ENCODE data around the gene MAEL.

- peak; percentile 51 for TF ChIP-seq CTCF (IDR thresholded peaks at IDR 0.05)
- no peak for TF ChIP-seq TAF1 (IDR thresholded peaks at IDR 0.05; ENCODE audit: borderline replicate concordance, low read depth, low read length)
- no peak for TF ChIP-seq ZBTB33 (IDR thresholded peaks at IDR 0.05; ENCODE audit: borderline replicate concordance, low read depth)
- no peak for TF ChIP-seq POLR2AphosphoS5 (IDR thresholded peaks at IDR 0.05; ENCODE audit: low read depth, low read length)
- TF ChIP-seq CHD2 (IDR thresholded peaks at IDR 0.05; ENCODE audit: low read length, partially characterized antibody): no peak
- TF ChIP-seq REST (IDR thresholded peaks at IDR 0.05; ENCODE audit: low read depth, low read length): no peak
- TF ChIP-seq TCF12 (IDR thresholded peaks at IDR 0.05): no peak
- TF ChIP-seq NRF1 (IDR thresholded peaks at IDR 0.05; ENCODE audit: low read depth, low read length): no peak
- TF ChIP-seq RCOR1 (IDR thresholded peaks at IDR 0.05; ENCODE audit: low read length): no peak
- TF ChIP-seq FOXM1 (IDR thresholded peaks at IDR 0.05; ENCODE audit: low read depth): no peak
- TF ChIP-seq PBX3 (IDR thresholded peaks at IDR 0.05): no peak
- TF ChIP-seq USF2 (IDR thresholded peaks at IDR 0.05; ENCODE audit: borderline replicate concordance, low read depth, low read length): no peak
- TF ChIP-seq EZH2phosphoT487 (IDR thresholded peaks at IDR 0.05; ENCODE audit: borderline replicate concordance, low read depth): no peak
Measured at GRCh38 chr1:167052389-167052788, 63.3 kb downstream of the MAEL start.

All from SK-N-SH (cell line).